Neural cell (in vitro differentiated cells): Measurements from ENCODE around the gene CHMP4B. TPM values are rescaled to one million over a fixed set of nuclear protein-coding genes. Genes with fewer than 3 reads are reported as not detected.

Experiments
- H2AFZ ChIP-seq: fragments of 200-600, 300-800 bp; sonication (generic), shearing (Covaris generic); 2 replicates; pipeline ENCODE4 v1.6.0; 2014; ENCODE audit warnings: low read depth, mild to moderate bottlenecking, antibody characterized with exemption, low read length, moderate library complexity
- H3F3A ChIP-seq: fragments of 200-600 bp; shearing (Covaris generic); 2 replicates; pipeline ENCODE4 v1.6.1; 2016; ENCODE audit warnings: mild to moderate bottlenecking, moderate library complexity, mixed read lengths, antibody characterized with exemption, low read length; ENCODE audit not compliant: insufficient read depth, poor library complexity, severe bottlenecking
- H3K27ac ChIP-seq: fragments of 200-600, 300-800 bp; sonication (generic), shearing (Covaris generic); 2 replicates; pipeline ENCODE4 v1.5.1; 2014; ENCODE audit warnings: mild to moderate bottlenecking, low read length, moderate library complexity
- H3K27me3 ChIP-seq: fragments of 300-800, 200-600 bp; sonication (generic), shearing (Covaris generic); 2 replicates; pipeline ENCODE4 v1.6.0; 2014; ENCODE audit warnings: mild to moderate bottlenecking, low read depth, low read length, moderate library complexity; ENCODE audit not compliant: insufficient read depth
- H3K36me3 ChIP-seq: fragments of 300-800, 200-600 bp; sonication (generic), shearing (Covaris generic); 2 replicates; pipeline ENCODE4 v1.5.1; 2014; ENCODE audit warnings: mild to moderate bottlenecking, antibody characterized with exemption, low read length, moderate library complexity; ENCODE audit not compliant: insufficient read depth
- H3K4me2 ChIP-seq: fragments of 300-800, 200-600 bp; sonication (generic), shearing (Covaris generic); 2 replicates; pipeline ENCODE4 v1.6.0; 2014; ENCODE audit warnings: mild to moderate bottlenecking, low read length
- H3K4me3 ChIP-seq: fragments of 300-800, 200-600 bp; sonication (generic), shearing (Covaris generic); 2 replicates; pipeline ENCODE4 v1.5.1; 2014; ENCODE audit warnings: mild to moderate bottlenecking, low read length, moderate library complexity
- H3K79me2 ChIP-seq: fragments of 200-600 bp; shearing (Covaris generic); replicated peaks from 2 replicates; pipeline ENCODE4 v1.6.0; 2014; ENCODE audit warnings: mild to moderate bottlenecking, low read length, moderate library complexity; ENCODE audit not compliant: insufficient read depth
- H3K9ac ChIP-seq: fragments of 300-800, 200-600 bp; sonication (generic), shearing (Covaris generic); 2 replicates; pipeline ENCODE4 v1.6.1; 2016; ENCODE audit warnings: mild to moderate bottlenecking, low read length, mixed read lengths
- H3K9me2 ChIP-seq: fragments of 200-600 bp; shearing (Covaris generic); 2 replicates; pipeline ENCODE4 v1.6.1; 2016; ENCODE audit warnings: mild to moderate bottlenecking, low read length, mixed read lengths; ENCODE audit not compliant: insufficient read depth
- H3K9me3 ChIP-seq: fragments of 200-600, 300-800 bp; sonication (generic), shearing (Covaris generic); 2 replicates; pipeline ENCODE4 v1.6.1; 2016; ENCODE audit warnings: mild to moderate bottlenecking, mixed run types, low read length, moderate library complexity, mixed read lengths
- H4K20me1 ChIP-seq: fragments of 200-600 bp; shearing (Covaris generic); 2 replicates; pipeline ENCODE4 v1.6.1; 2016; ENCODE audit warnings: mild to moderate bottlenecking, mixed run types; ENCODE audit not compliant: insufficient read depth
- EP300 ChIP-seq: fragments of 450-650 bp; conservative IDR thresholded peaks from 2 replicates; pipeline ENCODE4 v1.6.1; 2014; ENCODE audit warnings: antibody characterized with exemption, mild to moderate bottlenecking, moderate library complexity; ENCODE audit not compliant: poor library complexity, severe bottlenecking
- EZH2 ChIP-seq: fragments of 200-600, 300-800 bp; shearing (Covaris generic), sonication (generic); IDR thresholded peaks from 2 replicates; pipeline ENCODE4 v1.6.1; 2014; ENCODE audit warnings: antibody characterized with exemption, low read length, borderline replicate concordance, mild to moderate bottlenecking; ENCODE audit not compliant: insufficient read depth, poor library complexity, severe bottlenecking
- MXI1 ChIP-seq: fragments of 450-650 bp; conservative IDR thresholded peaks from 2 replicates; pipeline ENCODE4 v1.6.1; 2014; ENCODE audit warnings: antibody characterized with exemption, mild to moderate bottlenecking; ENCODE audit not compliant: poor library complexity, severe bottlenecking
- POLR2AphosphoS5 ChIP-seq: IDR thresholded peaks from 2 replicates; pipeline ENCODE4 v1.6.1; 2012
- REST ChIP-seq: IDR thresholded peaks from 2 replicates; pipeline ENCODE4 v1.6.1; 2012; ENCODE audit warnings: borderline replicate concordance
- SMC3 ChIP-seq: fragments of 450-650 bp; conservative IDR thresholded peaks from 2 replicates; pipeline ENCODE4 v1.6.1; 2014; ENCODE audit warnings: antibody characterized with exemption, mild to moderate bottlenecking, moderate library complexity; ENCODE audit not compliant: poor library complexity
- polyA plus RNA-seq: library from polyadenylated mRNA; depleted of rRNA; stranded (reverse); fragments of >200 nt; gene quantifications from 2 replicates; pipeline ENCODE4 v1.2.3, GENCODE V29; 2014
- TF ChIP-seq, protein P1 (sequence below): fragments of 450-650 bp; IDR thresholded peaks from 2 replicates; pipeline ENCODE4 v1.5.1; 2014; ENCODE audit warnings: antibody characterized with exemption, mild to moderate bottlenecking, moderate library complexity; ENCODE audit not compliant: poor library complexity, severe bottlenecking

Gene CHMP4B
- polyA plus RNA-seq, 1 donor from 2014 or later, result 83.8 TPM

GRCh38 chr20:33833333-33833732 lies 22.2 kb downstream of the CHMP4B start:
- no peak overlapping the region for H3K9ac ChIP-seq
- no peak overlapping the region for H2AFZ ChIP-seq
- no peak overlapping the region for H3K27ac ChIP-seq
- no peaks in the 10 kb centered on the region for H3K36me3 ChIP-seq
- TF ChIP-seq REST (no peak), POLR2AphosphoS5 (no peak)
- H3K9me3 ChIP-seq, result no peaks in the 10 kb centered on the region
- no peak overlapping the region for H3K4me2 ChIP-seq
- H3K79me2 ChIP-seq, result peaks cover 9% of the 10 kb centered on the region
- no peaks in the 10 kb centered on the region for H4K20me1 ChIP-seq
- H3F3A ChIP-seq, result no peaks in the 10 kb centered on the region
- no peaks in the 10 kb centered on the region for H3K27me3 ChIP-seq
- no peak overlapping the region for H3K4me3 ChIP-seq
- H3K9me2 ChIP-seq, result no peaks in the 10 kb centered on the region

DNA sequence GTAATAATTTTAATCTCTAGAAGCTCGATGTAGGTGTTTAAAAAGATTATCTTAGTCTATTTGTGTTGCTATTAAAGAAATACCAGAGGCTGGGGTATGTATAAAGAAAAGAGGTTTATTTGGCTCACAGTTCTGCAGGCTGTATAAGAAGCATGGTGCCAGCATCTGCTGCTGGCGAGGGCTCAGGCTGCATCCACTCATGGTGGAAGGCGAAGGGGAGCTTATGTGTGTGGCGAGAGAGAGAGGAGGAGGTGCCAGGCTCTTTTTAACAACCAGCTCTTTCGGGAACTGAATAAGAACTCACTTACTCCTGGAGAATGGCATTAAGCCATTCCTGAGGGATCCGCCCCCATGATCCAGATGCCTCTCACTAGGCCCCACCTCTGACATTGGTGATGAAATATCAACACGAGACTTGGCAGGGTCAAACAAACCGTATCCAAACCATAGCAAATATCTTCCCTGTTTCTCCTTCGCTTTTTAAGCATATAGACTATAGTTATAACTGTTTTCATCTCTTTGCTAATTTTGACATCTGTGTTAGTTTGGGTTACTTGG lies 24.5 kb downstream of the CHMP4B start:
- no peaks in the 10 kb centered on the region for H3K9me3 ChIP-seq
- no peaks in the 10 kb centered on the region for H4K20me1 ChIP-seq
- H3K36me3 ChIP-seq, result no peaks in the 10 kb centered on the region
- peaks cover 9% of the 10 kb centered on the region for H3K79me2 ChIP-seq
- H3K27me3 ChIP-seq, result no peaks in the 10 kb centered on the region
- no peak overlapping the region for H2AFZ ChIP-seq
- no peaks in the 10 kb centered on the region for H3F3A ChIP-seq
- H3K4me2 ChIP-seq, result no peak overlapping the region
- TF ChIP-seq MXI1 (no peak), REST (no peak), SMC3 (no peak), EP300 (no peak), POLR2AphosphoS5 (no peak), EZH2 (no peak)
- TF ChIP-seq, protein P1, sequence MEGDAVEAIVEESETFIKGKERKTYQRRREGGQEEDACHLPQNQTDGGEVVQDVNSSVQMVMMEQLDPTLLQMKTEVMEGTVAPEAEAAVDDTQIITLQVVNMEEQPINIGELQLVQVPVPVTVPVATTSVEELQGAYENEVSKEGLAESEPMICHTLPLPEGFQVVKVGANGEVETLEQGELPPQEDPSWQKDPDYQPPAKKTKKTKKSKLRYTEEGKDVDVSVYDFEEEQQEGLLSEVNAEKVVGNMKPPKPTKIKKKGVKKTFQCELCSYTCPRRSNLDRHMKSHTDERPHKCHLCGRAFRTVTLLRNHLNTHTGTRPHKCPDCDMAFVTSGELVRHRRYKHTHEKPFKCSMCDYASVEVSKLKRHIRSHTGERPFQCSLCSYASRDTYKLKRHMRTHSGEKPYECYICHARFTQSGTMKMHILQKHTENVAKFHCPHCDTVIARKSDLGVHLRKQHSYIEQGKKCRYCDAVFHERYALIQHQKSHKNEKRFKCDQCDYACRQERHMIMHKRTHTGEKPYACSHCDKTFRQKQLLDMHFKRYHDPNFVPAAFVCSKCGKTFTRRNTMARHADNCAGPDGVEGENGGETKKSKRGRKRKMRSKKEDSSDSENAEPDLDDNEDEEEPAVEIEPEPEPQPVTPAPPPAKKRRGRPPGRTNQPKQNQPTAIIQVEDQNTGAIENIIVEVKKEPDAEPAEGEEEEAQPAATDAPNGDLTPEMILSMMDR, result no peak
- H3K4me3 ChIP-seq, result no peak overlapping the region
- no peak overlapping the region for H3K27ac ChIP-seq
- H3K9ac ChIP-seq, result no peak overlapping the region
- no peaks in the 10 kb centered on the region for H3K9me2 ChIP-seq
